ENCODE data around the gene LYST. TPM values are rescaled to one million over a fixed set of nuclear protein-coding genes. Genes with fewer than 3 reads are reported as not detected.

The LYST gene
- total and polyA plus RNA-seq, 2 of the 8 experiments (the other 6 are each of a cell fraction or from before 2014, with no cell fraction given): 0.29 to 0.58 TPM

GRCh38 chr1:235671992-235672391 is 194.7 kb downstream of the LYST start:
- TF ChIP-seq MAFK (IDR thresholded peaks at IDR 0.05; ENCODE audit: low read depth, low read length) (0 out of 2 replicates have a peak, but pooled peaks have one; percentile 18), BCL11A (IDR thresholded peaks at IDR 0.05; ENCODE audit: low read depth in 2 of 2, low read length in 2 of 2) (no peak)
- CTCF ChIA-PET (ENCODE audit: partially characterized antibody): interaction anchor here (1.5 kb wide), 1 partner anchor 72 kb away, joined by 6 read pairs; no protein-coding TSS in a partner anchor
- Histone ChIP-seq H3K36me3 (ENCODE audit: control insufficient read depth in 2 of 4, insufficient read depth in 4 of 4, low read length in 3 of 4) (no peaks in the 10 kb centered on the region; a peak in 2 of 8 replicates), H3K56ac (replicated peaks; ENCODE audit: insufficient read length, low read depth, low read length) (no peak overlapping the region), H3K79me2 (ENCODE audit: control insufficient read depth in 1 of 2, insufficient read depth in 2 of 2, low read length in 2 of 2) (peaks cover 0 to 60% of the 10 kb centered on the region in 2 experiments; a peak in 2 of 4 replicates), H4K20me1 (replicated peaks in 1 of 2; ENCODE audit: control insufficient read depth in 1 of 2, insufficient read depth in 2 of 2, low read length in 2 of 2) (no peaks in the 10 kb centered on the region), H3K4me2 (ENCODE audit: insufficient read depth in 1 of 2, low read depth in 2 of 2, low read length in 2 of 2) (peak overlapping the region in 1 of 2 experiments; percentile 56; a peak in 3 of 4 replicates), H4K91ac (replicated peaks; ENCODE audit: insufficient read length, low read length) (no peak overlapping the region), H2AK5ac (ENCODE audit: low read depth, low read length) (no peak overlapping the region), H2BK12ac (ENCODE audit: low read depth, low read length) (no peak overlapping the region), H3K9me3 (ENCODE audit: insufficient read depth in 2 of 2, low read depth in 1 of 2, low read length in 1 of 2) (no peaks in the 10 kb centered on the region), H3K4me3 (ENCODE audit: extremely low read depth in 1 of 4, insufficient read depth in 2 of 4, low read depth in 3 of 4, low read length in 4 of 4) (peak overlapping the region in 3 of 4 experiments; percentile 8 to 52 (median 19); a peak in 3 of 8 replicates), H4K5ac (ENCODE audit: insufficient read length, low read depth, low read length) (no peak overlapping the region), H3K23me2 (ENCODE audit: low read depth, low read length) (peaks cover 8% of the 10 kb centered on the region; the same call in 1 of the 2 replicates), H3K4me1 (replicated peaks in 1 of 4; ENCODE audit: control insufficient read depth in 3 of 4, insufficient read depth in 4 of 4, low read length in 3 of 4) (peaks cover 0 to 30% (median 17%) of the 10 kb centered on the region in 4 experiments; a peak in 5 of 7 replicates), H3K23ac (ENCODE audit: insufficient read length) (no peak overlapping the region), H2BK5ac (ENCODE audit: low read depth, low read length) (no peak overlapping the region), H3K79me1 (ENCODE audit: low read depth, low read length) (no peaks in the 10 kb centered on the region), H2BK20ac (ENCODE audit: low read length) (no peak overlapping the region), H3K27ac (ENCODE audit: low read depth, low read length) (no peak overlapping the region), H3K4ac (replicated peaks; ENCODE audit: insufficient read length, low read depth, low read length) (no peak overlapping the region), H3K14ac (ENCODE audit: insufficient read length) (no peak overlapping the region), H2AFZ (ENCODE audit: low read length) (no peak overlapping the region), H4K8ac (ENCODE audit: extremely low read depth, insufficient read depth, low read length) (no peak overlapping the region), H2BK120ac (replicated peaks; ENCODE audit: low read depth, low read length) (no peak overlapping the region), H3K18ac (ENCODE audit: extremely low read depth, low read length) (no peak overlapping the region), H2BK15ac (ENCODE audit: low read length) (no peak overlapping the region), H3K27me3 (replicated peaks in 1 of 4; ENCODE audit: control insufficient read depth in 3 of 4, extremely low read depth in 1 of 4, insufficient read depth in 3 of 4, low read length in 3 of 4) (no peaks in the 10 kb centered on the region), H3K9ac (replicated peaks in 1 of 4; ENCODE audit: extremely low read depth in 1 of 4, low read depth in 3 of 4, low read length in 3 of 4) (no peak overlapping the region)
- DNase-seq (ENCODE audit: low read depth in 1 of 2, low spot score in 2 of 2) (no peak), FAIRE-seq (no peak)
- WGBS, 2 experiments (ENCODE audit: extremely low coverage in 1 of 2, insufficient coverage in 1 of 2, insufficient read length in 1 of 2, insufficient replicate concordance in 2 of 2, low coverage in 1 of 2, low lambda C conversion rate in 2 of 2, missing lambda C conversion rate in 1 of 2): 70% methylated on average over 1 of the region's 1 CpG; no CpG with 5 or more reads in 1 of the 2 experiments
- POLR2A ChIA-PET (ENCODE audit: partially characterized antibody): no interaction called here

Measured in H1 (cell line).